Measurements from ENCODE around the gene CBX2.
"Not testable (repeated sequence)": the region's sequence is repeated elsewhere in the genome, so short reads cannot be mapped to it uniquely, and the experiment has no call there.

CBX2 gene

DNA sequence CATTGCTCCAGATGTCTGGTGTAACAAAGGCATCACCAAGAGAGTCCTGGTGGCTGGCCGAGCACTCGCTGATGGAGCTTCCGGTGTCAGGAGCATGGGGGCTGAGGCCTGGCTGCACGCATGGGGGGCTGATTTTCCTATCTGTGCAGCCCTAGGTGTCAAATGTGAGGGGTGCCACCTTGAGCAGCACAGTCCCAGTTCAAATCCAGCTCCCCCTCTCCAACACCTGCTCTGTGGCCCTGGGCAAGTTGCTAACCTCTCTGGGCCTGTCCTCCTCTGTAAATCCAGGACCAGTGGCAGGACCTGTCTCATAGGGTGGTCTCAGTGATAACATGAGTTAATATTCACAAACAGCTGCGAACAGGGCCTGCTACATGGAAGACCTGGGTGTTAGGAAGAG is 34.3 kb upstream of the CBX2 start:
- DNase-seq: no peak

DNA sequence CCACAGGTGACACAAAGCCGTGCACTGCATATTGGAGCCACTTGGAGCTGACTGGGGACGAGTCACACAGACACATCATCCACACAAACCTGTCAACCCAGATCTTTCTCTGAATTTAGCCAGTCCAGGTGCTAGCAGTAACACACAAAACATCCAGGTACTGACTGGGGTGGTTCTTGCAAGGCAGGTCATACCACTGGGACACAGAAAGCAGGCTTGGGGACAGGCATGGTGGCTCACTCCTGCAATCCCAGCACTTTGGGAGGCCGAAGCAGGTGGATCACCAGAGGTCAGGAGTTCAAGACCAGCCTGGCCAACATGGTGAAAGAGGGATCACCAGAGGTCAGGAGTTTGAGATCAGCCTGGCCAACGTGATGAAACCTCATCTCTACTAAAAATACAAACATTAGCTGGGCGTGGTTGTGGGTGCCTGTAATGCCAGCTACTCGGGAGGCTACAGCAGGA is 32.3 kb upstream of the CBX2 start:
- DNase-seq: no peak

DNA sequence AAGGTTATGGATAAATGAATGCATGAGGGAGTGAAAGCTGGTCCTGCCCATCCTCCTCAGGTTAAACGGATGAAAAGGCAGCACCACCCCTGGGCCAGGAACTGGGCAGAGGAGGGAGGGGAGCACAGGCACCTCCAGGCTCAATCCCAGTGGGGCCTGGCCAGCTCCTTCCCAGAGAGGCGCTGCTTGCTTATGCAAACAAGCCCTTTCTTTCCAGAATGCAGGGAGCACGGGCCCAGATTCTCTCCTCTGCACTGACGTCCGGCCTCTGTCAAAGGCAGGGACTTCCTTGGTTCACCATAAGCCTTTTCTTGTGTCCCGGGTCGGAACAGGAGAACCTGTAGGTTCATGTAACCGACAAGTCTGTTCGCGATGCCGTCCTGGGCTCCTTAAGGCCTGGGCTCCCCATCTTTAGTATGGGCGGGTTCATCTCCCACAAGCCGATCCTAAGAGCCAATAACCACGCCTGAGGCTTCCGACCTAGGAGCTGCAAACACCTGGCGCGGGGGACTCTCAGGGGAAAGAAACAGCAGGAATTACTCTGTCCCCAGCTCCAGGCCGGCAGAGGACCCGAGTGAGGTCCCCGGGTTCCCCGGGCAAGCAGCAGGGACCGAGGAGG is 30.9 kb upstream of the CBX2 start:
- no peak for DNase-seq

DNA sequence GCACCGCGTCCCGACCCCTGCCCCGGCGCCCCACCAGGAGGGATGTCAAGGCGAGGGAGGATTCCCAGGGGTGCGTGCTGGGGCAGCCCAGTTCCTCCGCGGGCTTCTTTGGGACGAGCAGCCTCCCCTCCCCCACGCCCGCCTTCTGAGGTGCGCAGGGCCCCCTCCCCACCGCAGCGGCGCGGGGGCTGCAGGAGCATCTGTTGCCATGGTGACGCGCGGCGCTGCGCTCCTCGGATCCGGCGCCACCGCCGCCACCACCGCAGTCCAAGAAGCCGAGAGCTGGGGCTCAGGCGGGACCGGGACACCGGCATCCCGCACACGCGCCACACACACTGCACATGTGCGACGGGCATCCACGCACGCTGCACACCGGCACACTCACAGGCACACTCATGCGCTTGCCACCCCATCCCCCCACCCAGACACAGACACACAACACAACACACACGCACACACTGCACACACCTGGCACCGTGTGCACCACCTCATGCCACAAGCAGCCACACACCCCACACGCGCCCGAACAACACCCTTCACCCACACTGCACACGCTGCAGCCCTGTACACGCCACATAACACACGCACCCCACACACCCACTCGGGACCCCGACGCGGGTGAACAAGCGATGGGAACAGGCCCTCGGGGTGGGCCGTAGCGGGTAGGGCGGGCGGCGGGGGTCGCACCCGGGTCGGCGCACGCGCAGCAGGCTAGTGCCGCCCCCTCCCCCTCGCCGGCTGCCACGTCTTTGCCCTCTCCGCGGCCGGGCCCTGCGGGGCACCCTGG is 30.2 kb upstream of the CBX2 start:
- no peak for DNase-seq

DNA sequence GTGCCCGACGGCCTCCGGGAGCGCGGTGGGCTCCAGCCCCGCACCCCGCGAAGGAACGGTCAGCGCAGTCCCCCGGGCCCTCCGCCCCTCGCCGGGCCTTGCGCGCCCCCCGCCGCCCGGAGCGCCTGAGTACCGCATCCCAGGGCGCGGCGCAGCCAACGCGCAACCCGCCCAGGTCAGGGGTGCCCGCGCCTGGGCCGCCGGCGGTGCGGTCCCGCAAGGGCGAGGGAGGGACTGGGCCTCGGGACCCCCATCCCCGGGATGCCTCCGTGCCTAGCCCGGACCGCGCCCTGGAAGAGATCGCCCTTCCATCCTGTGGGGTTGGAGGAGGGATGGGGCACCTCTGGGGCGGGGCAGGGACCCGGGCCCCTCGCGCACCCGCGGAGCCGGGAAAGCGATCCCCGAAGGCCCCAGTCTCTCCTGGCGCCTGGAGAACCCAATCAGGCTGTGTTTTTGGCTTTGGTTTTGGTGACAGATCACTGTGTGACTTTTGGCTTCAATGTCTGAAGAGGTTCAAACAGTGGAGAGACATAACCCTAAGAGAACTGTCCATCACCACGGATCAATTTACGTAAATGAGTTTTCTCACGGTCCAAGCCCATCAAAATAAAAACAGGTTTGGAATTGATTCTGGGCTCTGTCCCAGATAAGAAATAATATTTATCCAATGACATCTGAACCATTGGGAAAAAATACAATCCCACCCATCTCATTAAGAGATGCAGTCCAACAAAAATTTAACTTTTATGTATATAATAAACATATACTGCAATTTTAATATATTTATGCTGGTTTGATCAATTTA is 29.5 kb upstream of the CBX2 start:
- DNase-seq: no peak

DNA sequence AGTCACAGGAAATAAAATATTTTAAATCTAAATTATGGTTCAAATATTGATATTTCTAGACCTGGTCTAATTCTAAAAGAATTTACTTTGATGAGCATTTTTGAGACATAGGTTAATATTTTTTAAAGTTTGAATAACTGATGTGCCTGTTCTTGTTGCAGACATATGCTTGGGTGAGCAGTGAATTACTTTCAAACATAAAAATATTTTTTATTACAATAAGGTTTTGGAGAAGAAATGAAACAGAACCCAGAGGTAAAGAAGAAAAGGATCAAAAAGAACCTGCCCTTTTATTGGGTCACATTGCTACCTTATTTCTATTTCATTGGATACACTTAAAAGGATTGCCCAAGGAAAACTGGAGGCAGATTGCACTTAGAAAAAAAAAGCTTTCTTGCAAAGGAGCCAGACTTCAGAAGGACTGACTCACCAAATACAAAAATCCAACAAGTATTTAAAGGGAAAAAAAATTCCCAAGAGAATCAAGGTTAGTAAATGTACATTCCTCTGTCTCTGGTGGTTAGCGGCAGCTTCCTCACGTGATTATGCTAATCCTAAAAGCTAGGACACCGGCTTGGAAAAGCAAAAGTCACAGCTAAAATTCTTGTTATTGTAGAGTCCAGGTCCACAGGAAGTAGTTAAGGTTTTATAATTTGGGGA is 28.7 kb upstream of the CBX2 start:
- no peak for DNase-seq

DNA sequence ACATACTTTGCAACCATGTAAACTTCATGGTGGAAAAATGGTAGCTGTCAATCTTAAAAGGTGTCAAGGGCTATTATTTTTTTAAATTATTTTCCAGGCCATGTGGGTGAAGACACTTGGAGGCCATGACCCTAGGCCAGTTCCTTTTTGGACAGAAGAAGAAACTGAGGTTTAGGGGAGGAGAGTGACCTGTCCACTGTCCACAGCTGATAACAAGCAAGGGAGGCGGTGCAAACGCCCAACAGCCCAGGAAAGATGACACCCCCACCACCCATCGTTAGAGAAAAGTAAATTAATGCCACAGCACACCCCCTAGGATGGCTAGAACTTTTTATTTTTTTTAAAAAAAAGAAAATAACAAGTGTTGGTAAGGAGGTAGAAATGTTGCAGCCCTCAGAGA is 28.0 kb upstream of the CBX2 start:
- no peak for DNase-seq

DNA sequence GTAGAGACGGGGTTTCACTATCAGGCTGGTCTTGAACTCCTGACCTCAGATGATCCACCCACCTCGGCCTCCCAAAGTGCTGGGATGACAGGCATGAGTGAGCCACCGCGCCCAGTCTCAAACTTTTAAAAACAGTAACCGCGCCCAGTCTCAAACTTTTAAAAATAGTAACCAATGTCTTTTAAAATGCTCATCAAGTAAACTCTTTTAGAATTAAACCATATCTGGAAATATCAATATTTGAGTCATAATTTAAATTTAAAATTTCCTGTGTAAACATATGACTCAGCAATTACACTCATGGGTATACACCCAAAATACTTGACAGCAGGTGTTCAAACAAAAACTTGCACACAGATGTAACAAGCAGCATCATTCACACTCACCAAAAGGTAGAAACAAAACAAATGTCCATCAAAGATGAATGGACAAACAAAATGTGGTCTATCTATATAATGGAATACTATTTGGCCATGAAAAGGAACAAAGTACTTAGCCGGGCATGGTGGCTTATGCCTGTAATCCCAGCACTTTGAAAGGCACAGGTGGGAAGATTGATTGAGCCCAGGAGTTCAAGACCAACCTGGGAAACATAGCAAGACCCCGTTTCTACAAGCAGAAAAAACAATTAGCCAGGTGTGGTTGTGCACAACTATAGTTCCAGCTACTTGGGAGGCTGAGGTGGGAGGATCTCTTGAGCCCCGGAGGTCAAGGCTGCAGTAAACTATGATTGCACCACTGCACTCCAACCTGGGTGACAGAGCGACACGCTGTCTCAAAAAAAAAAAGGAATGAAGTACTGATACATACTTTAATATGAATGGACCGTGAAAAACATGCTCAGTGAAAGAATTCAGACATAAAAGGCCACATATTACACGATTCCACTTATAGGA is 27.1 kb upstream of the CBX2 start:
- no peak for DNase-seq

DNA sequence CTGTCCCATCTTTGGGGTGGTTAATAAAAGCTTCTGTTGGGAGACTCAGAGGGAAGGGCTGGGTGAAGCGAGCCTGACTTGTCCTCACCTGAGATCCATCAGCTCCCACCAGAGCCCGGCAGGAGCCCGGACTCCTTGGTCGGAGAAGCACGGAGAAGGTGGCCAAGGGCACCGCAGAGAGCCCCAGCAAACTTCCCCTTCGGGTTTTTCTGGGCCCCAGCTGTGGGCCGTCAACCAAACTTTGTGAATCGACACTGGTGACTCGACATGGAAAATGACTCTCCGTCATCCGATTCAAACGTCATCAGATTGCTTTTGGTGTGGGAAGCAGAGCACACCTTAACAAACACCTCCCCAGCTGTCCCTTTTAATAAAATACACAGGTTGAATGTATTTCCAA is 25.8 kb upstream of the CBX2 start:
- DNase-seq: peak; percentile 29

DNA sequence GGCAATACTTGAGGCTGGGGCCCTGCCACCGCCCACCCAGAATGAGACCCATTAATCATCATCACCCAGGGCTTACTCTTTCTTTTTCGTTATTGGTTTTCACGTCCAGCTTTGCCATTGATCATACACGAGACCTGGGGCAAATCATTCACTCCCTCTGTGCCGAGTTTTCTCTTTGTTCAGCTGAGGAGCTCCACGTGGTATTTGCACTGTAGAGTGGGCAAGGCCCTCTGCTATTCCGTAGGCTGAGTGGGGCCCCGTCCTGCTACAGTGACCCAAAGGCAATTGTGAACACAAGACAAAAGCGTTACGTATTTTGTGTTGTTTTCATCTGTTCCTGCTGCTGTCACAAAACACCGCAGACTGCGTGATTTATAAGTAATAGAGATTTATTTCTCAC is 23.6 kb upstream of the CBX2 start:
- no peak for DNase-seq

DNA sequence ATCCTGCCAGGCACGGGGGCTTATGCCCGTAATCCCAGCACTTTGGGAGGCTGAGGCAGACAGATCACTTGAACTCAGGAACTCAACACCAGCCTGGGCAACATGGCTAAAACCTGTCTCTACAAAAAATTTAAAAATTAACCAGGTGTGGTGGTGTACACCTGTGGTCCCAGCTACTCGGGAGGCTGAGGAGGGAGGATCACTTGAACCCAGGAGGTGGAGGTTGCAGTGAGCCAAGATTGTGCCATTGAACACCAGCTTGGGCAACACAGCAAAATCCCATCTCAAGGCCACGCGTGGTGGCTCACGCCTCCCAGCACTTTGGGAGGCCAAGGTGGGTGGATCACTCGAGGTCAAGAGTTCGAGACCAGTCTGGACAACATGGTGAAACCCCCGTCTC is 23.0 kb upstream of the CBX2 start:
- not testable (repeated sequence) for DNase-seq

DNA sequence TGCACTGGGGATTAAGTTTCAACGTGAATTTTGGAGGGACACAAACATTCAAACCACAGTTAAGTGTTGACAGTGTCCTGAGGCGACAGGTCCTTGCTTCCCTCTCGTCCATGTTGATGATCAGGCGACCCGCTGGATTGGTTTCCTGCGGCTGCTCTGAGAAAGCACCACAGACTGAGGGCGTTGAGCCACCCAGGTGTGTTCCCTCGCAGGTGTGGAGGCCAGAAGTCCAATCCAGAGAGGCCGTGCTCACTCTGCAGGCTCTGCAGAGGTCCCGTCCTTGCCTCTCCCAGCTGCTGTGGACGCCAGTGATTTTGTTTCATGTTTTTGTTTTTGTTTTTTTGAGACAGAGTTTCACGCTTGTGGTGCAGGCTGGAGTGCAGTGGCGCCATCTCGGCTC is 22.4 kb upstream of the CBX2 start:
- no peak for DNase-seq

DNA sequence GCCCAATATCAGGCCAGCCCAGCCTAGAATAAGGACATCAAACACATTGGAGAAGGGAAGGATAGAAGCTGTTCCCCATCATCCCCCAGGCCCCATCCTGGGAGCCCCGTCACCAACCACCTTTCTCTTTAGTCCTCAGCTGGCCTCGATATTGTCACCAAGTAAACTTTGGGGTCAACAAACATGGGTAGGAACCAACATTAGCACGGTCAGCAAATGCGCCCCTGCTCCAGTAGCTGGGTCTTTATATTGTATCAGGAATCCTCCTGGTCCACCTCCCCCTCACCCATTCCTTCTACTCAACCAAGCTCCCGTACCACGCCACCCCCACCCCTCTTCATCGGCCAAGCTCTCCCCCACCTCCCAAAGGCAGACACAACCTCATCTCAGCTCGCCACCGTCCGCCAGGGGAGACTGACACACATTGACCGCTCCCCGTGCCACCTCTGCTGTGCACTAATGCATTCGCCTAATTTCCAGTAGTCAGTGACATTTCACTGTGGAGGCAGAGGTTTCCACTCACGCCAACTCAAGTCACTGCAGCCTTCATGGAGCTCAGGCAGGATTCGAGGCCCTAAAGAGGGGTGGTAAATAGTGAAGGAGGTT is 20.7 kb upstream of the CBX2 start:
- no peak for DNase-seq

DNA sequence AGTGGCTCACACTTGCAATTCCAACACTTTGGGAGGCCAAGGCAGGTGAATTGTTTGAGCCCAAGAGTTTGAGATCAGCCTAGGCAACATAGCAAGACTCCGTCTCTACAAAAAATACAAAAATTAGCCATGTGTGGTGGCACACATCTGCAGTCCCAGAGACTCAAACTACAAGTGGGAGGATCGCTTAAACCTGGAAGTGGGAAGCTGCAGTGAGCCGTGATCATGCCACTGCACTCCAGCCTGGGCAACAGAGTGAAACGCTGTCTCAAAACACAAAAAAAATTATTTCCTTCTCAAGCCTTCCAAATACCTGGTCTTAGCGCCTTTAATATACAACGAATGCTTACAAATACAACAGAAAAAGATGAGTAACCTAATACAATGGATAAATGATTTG is 19.7 kb upstream of the CBX2 start:
- DNase-seq: no peak

DNA sequence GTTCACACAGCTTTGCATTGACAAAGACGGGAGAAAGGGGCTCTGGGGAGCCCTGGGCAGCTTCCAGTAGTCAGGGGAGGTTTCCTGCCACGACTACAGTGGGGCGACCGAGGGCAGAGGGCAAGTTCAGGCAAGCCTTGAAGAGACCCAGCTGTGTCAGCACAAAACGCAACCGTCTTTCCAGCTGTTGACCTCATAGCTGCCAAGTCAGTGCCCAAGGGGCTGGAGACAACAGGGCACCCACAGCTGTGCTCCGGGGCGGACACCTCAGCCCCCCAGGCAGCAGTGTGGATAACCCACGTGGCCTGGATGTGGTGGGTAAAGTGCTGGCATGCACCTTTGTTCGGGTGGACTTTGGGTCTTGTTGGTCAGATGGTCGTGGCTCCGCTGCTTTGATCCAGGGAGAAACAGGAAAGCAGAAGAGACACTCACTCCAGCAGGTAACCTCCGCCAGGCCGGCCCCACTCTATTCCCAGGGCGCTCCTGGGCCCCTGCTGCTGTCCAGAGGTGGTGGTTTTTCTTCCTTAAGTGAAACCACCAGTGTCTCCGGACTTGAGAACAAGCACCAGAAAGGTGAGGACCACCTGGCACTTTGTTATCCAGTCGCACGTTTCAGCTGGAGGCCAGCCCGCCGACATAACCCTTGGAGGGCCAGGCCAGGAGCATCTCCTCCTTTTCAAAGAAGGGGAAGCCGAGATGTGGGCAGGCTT is 17.6 kb upstream of the CBX2 start:
- DNase-seq: no peak

DNA sequence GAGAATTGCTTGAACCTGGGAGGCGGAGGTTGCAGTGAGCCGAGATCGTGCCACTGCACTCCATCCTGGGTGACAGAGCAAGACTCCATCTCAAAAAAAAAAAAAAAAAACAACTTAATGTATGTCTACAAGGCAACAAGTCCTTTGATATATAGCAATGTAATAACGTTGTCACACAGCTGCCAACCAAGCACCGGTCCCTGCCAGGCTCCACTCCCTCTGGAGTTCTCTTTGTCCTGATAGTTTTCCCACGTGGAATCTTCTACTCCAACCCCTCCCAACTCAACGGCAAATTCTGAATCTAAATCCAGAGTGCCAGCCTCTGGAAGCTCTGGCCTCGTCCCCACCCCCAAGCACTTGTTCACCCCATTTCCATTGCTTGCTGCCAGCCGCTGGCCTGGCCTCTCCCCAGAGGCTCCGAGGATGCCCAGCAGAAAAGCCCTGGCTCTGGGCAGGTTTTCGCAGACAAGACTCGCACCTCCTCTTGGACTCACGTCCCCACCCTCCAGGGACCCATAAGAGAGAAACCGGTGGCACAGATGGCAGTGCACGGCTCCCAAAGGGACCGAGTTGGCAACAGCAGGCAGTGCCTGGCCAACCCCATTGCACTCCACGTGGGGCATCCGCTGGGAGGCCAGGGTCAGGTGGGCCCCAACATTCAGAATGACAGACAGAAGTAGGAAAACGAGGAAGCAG is 15.9 kb upstream of the CBX2 start:
- no peak for DNase-seq

DNA sequence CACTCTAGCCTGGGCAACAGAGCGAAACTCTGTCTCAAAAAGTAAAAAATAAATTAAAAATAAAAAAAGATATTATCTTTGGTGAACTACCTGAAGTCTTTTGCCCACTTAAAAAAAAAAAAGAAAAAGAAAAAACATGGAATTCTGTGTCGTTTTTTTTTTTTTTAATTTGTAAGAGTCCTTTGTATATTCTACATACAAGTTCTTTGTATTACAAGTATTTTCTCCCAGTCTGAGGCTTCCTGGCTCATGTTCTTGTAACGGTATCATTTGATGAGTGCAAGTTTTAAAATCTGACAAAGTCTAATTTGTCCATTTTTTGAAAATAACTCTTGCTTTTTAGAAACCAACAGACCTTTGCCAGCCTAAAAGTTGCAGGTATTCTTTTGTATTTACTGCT is 12.2 kb upstream of the CBX2 start:
- no peak for DNase-seq

DNA sequence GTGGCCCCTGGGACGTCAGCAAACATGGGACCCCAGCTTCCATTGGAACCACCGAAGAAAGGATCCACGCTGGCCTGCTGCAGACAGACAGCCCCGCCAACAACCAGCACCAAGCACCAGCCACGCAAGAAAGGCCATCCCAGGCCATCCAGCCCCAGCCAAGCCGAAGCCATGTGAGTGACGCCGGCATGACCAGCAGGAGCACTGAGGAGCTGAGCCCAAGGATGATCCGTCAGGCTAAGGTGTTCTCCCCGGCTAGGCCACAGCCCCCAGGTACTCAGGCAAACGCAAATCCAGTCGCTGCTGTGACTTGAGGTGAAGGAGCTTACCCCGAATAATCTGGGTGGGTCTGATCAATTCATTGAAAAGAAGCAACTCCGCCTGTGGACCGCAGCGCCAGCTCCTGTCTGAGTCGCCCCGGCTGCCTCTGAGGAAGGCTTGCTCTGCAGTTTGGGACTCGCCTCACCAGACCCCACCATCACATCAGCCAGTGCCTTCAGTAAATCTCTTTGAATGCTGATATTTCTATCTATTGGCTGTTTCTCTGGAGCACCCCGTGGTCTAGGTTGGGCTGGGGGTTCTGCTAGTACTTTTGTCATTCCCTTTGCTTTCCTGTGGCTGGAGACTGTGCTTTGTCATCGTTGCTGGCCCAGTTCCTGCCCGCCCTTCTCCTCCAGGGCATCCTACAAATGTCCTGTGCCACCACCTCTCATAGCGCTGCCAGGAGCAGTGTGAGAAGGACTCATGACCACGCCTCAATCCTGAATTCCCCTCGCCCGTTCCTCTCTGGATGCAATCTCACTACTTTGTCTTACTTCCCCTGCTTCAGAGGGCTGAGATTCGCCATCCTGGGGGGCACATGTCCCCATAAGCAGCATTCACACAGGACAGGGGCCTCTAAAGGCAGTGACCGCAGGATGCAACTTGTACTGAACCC is 8.1 kb upstream of the CBX2 start:
- DNase-seq: no peak

DNA sequence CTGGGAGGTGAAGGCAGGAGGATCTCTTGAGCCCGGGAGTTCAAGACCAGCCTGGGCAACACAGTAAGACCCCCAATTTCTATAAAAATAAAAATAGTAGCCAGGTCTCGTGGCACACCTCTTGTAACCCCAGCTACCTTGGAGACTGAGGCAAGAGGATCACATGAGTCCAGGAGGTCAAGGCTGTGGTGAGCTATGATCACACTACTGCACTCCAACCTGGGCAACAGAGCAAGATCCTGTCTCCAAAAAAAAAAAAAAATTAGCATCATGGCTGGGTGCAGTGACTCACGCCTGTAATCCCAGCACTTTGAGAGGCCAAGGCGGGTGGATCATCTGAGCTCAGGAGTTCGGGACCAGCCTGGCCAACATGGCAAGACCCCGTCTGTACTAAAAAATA is 6.7 kb upstream of the CBX2 start:
- DNase-seq: no peak

Measured in stimulated activated CD4-positive, alpha-beta T cell treated with anti-CD3 and anti-CD28 coated beads, Interleukin-4, amount 100 ng/mL, for 24 hours (primary cell).